Stomach (tissue), 9 donors: ENCODE data around the gene CCDC78. TPM values are rescaled to one million over a fixed set of nuclear protein-coding genes. Genes with fewer than 3 reads are reported as not detected.

Source experiments
- DNase-seq, 2 donors: peaks; one replicate each; pipeline versions ENCODE4 v3.0.0 to v3.0.0-alpha.2; 2013 to 2019
- H3K27ac ChIP-seq, 5 donors: fragments of 200-600 bp in 4 of 5; sonication (generic) in 4 of 5; one replicate each; pipeline ENCODE4 v1.5.1; 2013 to 2019; ENCODE audit warnings: mild to moderate bottlenecking in 1 of 5, moderate library complexity in 1 of 5
- H3K27me3 ChIP-seq, 3 donors: fragments of 200-600 bp; sonication (generic); one replicate each; pipeline ENCODE4 v1.5.1; 2017 to 2019; ENCODE audit warnings: mixed run types in 1 of 3
- H3K36me3 ChIP-seq, 4 donors: fragments of 200-600 bp; sonication (generic); 1 replicate in 3 of 4; 2 replicates in 1 of 4; pipeline ENCODE4 v1.5.1; 2016 to 2019
- H3K4me1 ChIP-seq, 4 donors: fragments of 200-600 bp; sonication (generic); one replicate each; pipeline ENCODE4 v1.5.1; 2016 to 2019
- H3K4me3 ChIP-seq, 4 donors: fragments of 200-600 bp; sonication (generic) in 3 of 4; one replicate each; pipeline ENCODE4 v1.5.1; 2016 to 2019; ENCODE audit warnings: mild to moderate bottlenecking in 1 of 4
- H3K9me3 ChIP-seq, 4 donors: fragments of 200-600 bp; sonication (generic); one replicate each; pipeline ENCODE4 v1.5.1; 2016 to 2019
- CTCF ChIP-seq, 7 experiments: fragments of 450-650 bp in 4 of 7; fragments of 200-600 bp in 3 of 7; sonication (generic) in 3 of 7; IDR thresholded peaks; one replicate each; pipeline ENCODE4 v1.5.1; 2016 to 2019; ENCODE audit warnings: antibody characterized with exemption in 7 of 7, control low read depth in 2 of 7, mild to moderate bottlenecking in 1 of 7
- EP300 ChIP-seq: sonication (generic); formaldehyde crosslinking; IDR thresholded peaks from one replicate; pipeline ENCODE4 v1.6.1; 2017; ENCODE audit warnings: antibody characterized with exemption
- POLR2A ChIP-seq, 4 donors: fragments of 450-650 bp; IDR thresholded peaks; one replicate each; pipeline ENCODE4 v1.6.1; 2016; ENCODE audit warnings: antibody characterized with exemption in 4 of 4, control low read depth in 2 of 4, mild to moderate bottlenecking in 1 of 4, moderate library complexity in 1 of 4
- POLR2AphosphoS5 ChIP-seq, 3 donors: sonication (generic); formaldehyde crosslinking; IDR thresholded peaks; one replicate each; pipeline ENCODE4 v1.6.1; 2016; ENCODE audit warnings: antibody characterized with exemption in 3 of 3
- WGBS, 5 donors: extraction: QIAGEN DNeasy Blood & Tissue Kit in 3 of 5; methylation state at CpG; one replicate each; pipeline versions ENCODE4 v1.1.5 to v1.1.7; 2013 to 2018; 5-methylcytosine and 5-hydroxymethylcytosine counted together
- intact Hi-C: fragments of 100-400 bp; cut with DNase I; formaldehyde crosslinking; loops from one replicate; pipeline ENCODE4 v1.15.1; 2023; ENCODE audit warnings: low total_unique reads
- polyA plus RNA-seq, 3 donors: library from polyadenylated mRNA; stranded (reverse); fragments of 200-250 nt; gene quantifications; one replicate each; pipeline ENCODE4 v1.2.3, GENCODE V29; 2013
- total RNA-seq, 5 donors: library from RNA; depleted of rRNA; stranded (reverse); fragments of >200 nt; gene quantifications; one replicate each; pipeline versions ENCODE4 v1.1.0 to v1.2.3, GENCODE V29; 2014 to 2016
- donor health status: healthy with polysubstance abuse.
- donor health status: Bipolar disorder and iron deficiency.
- donor health status: healthy.

CCDC78 gene
- total and polyA plus RNA-seq, 8 donors, result 1.3 to 14.3 (median 1.5) TPM; not detected in 4

- Histone ChIP-seq H3K9me3 (no peaks in the 10 kb centered on the region), H3K4me1 (peaks cover 11 to 39% (median 28%) of the 10 kb centered on the region in 4 donors), H3K27ac (no peak overlapping the region), H3K27me3 (peaks cover 57 to 99% (median 93%) of the 10 kb centered on the region in 3 donors), H3K4me3 (no peak overlapping the region), H3K36me3 (no peaks in the 10 kb centered on the region)
- no peak for TF ChIP-seq CTCF (IDR thresholded peaks at IDR 0.05)
- TF ChIP-seq POLR2A (IDR thresholded peaks at IDR 0.05), result no peak
- TF ChIP-seq EP300, result no peak
- no peak for TF ChIP-seq POLR2AphosphoS5 (IDR thresholded peaks at IDR 0.05)
- no peak for DNase-seq
- intact Hi-C loops, result no loop called here
- 77 to 88% (median 81%) methylated on average over 4 to 12 of the region's 12 CpGs for WGBS, 5 donors
These were observed 22.8 kb downstream of the CCDC78 start for GRCh38 chr16:703406-703805.

GRCh38 chr16:702341-702740, 23.9 kb downstream of the CCDC78 start:
- Histone ChIP-seq H3K9me3 (no peaks in the 10 kb centered on the region), H3K36me3 (no peaks in the 10 kb centered on the region), H3K27me3 (peaks cover 48 to 99% (median 82%) of the 10 kb centered on the region in 3 donors), H3K27ac (no peak overlapping the region), H3K4me1 (peaks cover 11 to 39% (median 28%) of the 10 kb centered on the region in 4 donors), H3K4me3 (no peak overlapping the region)
- no peak for TF ChIP-seq POLR2AphosphoS5 (IDR thresholded peaks at IDR 0.05)
- no peak for TF ChIP-seq POLR2A (IDR thresholded peaks at IDR 0.05)
- TF ChIP-seq EP300, result no peak
- TF ChIP-seq CTCF (IDR thresholded peaks at IDR 0.05), result no peak
- WGBS, 5 donors, result 86 to 89% (median 87%) methylated on average over 19 of the region's 19 CpGs
- DNase-seq, result no peak
- intact Hi-C loops, result no loop called here

- Histone ChIP-seq H3K27ac (no peak overlapping the region), H3K4me3 (no peak overlapping the region), H3K36me3 (no peaks in the 10 kb centered on the region), H3K4me1 (peaks cover 8 to 30% (median 20%) of the 10 kb centered on the region in 4 donors), H3K9me3 (no peaks in the 10 kb centered on the region), H3K27me3 (peaks cover 40 to 99% (median 79%) of the 10 kb centered on the region in 3 donors)
- WGBS, 5 donors, result 6 to 9% (median 6%) methylated on average over 35 to 76 of the region's 76 CpGs
- intact Hi-C loops, result no loop called here
- DNase-seq, result peak in 1 of 2 donors; percentile 81
- TF ChIP-seq EP300, result no peak
- TF ChIP-seq POLR2AphosphoS5 (IDR thresholded peaks at IDR 0.05), result no peak
- TF ChIP-seq CTCF (IDR thresholded peaks at IDR 0.05), result no peak
These were observed 25.3 kb downstream of the CCDC78 start for GRCh38 chr16:700684-701584.

- no peak for TF ChIP-seq CTCF (IDR thresholded peaks at IDR 0.05)
- peaks cover 36 to 99% (median 82%) of the 10 kb centered on the region in 3 donors for H3K27me3 ChIP-seq
These were observed 27.2 kb downstream of the CCDC78 start for GRCh38 chr16:698911-699671.

More at GRCh38 chr16:698911-699671, 27.2 kb downstream of the CCDC78 start:
- Histone ChIP-seq H3K36me3 (no peaks in the 10 kb centered on the region), H3K4me1 (peaks cover 25 to 37% (median 32%) of the 10 kb centered on the region in 4 donors), H3K9me3 (no peaks in the 10 kb centered on the region), H3K27ac (no peak overlapping the region), H3K4me3 (no peak overlapping the region)
- DNase-seq, result no peak
- intact Hi-C loops, result no loop called here
- 63 to 72% (median 70%) methylated on average over 12 to 19 of the region's 19 CpGs for WGBS, 5 donors
